HUES64 (cell line): ENCODE data around the gene SSX2IP.
"Not testable (repeated sequence)": the region's sequence is repeated elsewhere in the genome, so short reads cannot be mapped to it uniquely, and the experiment has no call there.

ENCODE experiments used
- H3K27ac ChIP-seq: 2 replicates; pipeline ENCODE4 v1.7.0; 2013; ENCODE audit warnings: low read depth, low read length, inconsistent platforms
- H3K27me3 ChIP-seq: 2 replicates; pipeline ENCODE4 v1.6.1; 2013; ENCODE audit warnings: mild to moderate bottlenecking, low read length; ENCODE audit not compliant: insufficient read depth
- H3K36me3 ChIP-seq: 2 replicates; pipeline ENCODE4 v1.6.1; 2013; ENCODE audit warnings: mild to moderate bottlenecking, low read length; ENCODE audit not compliant: insufficient read depth
- H3K4me1 ChIP-seq: 2 replicates; pipeline ENCODE4 v1.6.1; 2013; ENCODE audit warnings: mild to moderate bottlenecking, low read length, moderate library complexity; ENCODE audit not compliant: insufficient read depth
- H3K4me3 ChIP-seq: 2 replicates; pipeline ENCODE4 v1.5.1; 2013; ENCODE audit warnings: mild to moderate bottlenecking, low read length, moderate library complexity
- H3K9ac ChIP-seq: 2 replicates; pipeline ENCODE4 v1.6.1; 2013; ENCODE audit warnings: mild to moderate bottlenecking, low read depth, low read length
- H3K9me3 ChIP-seq: 2 replicates; pipeline ENCODE4 v1.6.1; 2013; ENCODE audit warnings: low read depth, low read length; ENCODE audit not compliant: insufficient read depth
- WGBS: fragments of 150-250, 120-280 bp; methylation state at CpG from one replicate; pipeline ENCODE4 v1.1.7; 2013; ENCODE audit warnings: missing lambda C conversion rate; 5-methylcytosine and 5-hydroxymethylcytosine counted together

SSX2IP gene

GRCh38 chr1:84674705-84675104 lies 15.6 kb downstream of the SSX2IP start:
- Histone ChIP-seq H3K9me3 (peaks cover 4% of the 10 kb centered on the region; the same call in 1 of the 2 replicates), H3K27me3 (no peaks in the 10 kb centered on the region), H3K4me1 (peaks cover 30% of the 10 kb centered on the region), H3K9ac (no peak overlapping the region), H3K4me3 (no peak overlapping the region), H3K36me3 (peaks cover 3% of the 10 kb centered on the region), H3K27ac (peak overlapping the region; percentile 54; the same call in 1 of the 2 replicates)
- WGBS: 98% methylated on average over 2 of the region's 3 CpGs

- Histone ChIP-seq H3K9ac (no peak overlapping the region), H3K9me3 (peaks cover 4% of the 10 kb centered on the region; the same call in 1 of the 2 replicates), H3K4me3 (no peak overlapping the region), H3K27ac (no peak overlapping the region), H3K36me3 (peaks cover 10% of the 10 kb centered on the region), H3K27me3 (no peaks in the 10 kb centered on the region), H3K4me1 (peaks cover 30% of the 10 kb centered on the region)
- WGBS: 100% methylated on average over 1 of the region's 2 CpGs
These were observed 16.2 kb downstream of the SSX2IP start for GRCh38 chr1:84674021-84674420.

GRCh38 chr1:84672080-84672854 lies 18.0 kb downstream of the SSX2IP start:
- no peak overlapping the region for H3K9ac ChIP-seq
- H3K4me3 ChIP-seq: no peak overlapping the region
- H3K9me3 ChIP-seq: peaks cover 4% of the 10 kb centered on the region; the same call in 1 of the 2 replicates
- H3K4me1 ChIP-seq: peaks cover 30% of the 10 kb centered on the region
- no peak overlapping the region for H3K27ac ChIP-seq
- WGBS: 95% methylated on average over 3 of the region's 3 CpGs
- no peaks in the 10 kb centered on the region for H3K27me3 ChIP-seq
- peaks cover 10% of the 10 kb centered on the region for H3K36me3 ChIP-seq

GRCh38 chr1:84669831-84670230 lies 20.4 kb downstream of the SSX2IP start:
- Histone ChIP-seq H3K36me3 (peaks cover 17% of the 10 kb centered on the region), H3K9ac (no peak overlapping the region), H3K9me3 (peaks cover 4% of the 10 kb centered on the region; the same call in 1 of the 2 replicates), H3K27me3 (no peaks in the 10 kb centered on the region), H3K4me1 (peaks cover 14% of the 10 kb centered on the region), H3K27ac (no peak overlapping the region), H3K4me3 (no peak overlapping the region)
- 100% methylated on average over 1 of the region's 2 CpGs for WGBS

- Histone ChIP-seq H3K27ac (no peak overlapping the region), H3K4me3 (no peak overlapping the region), H3K36me3 (peaks cover 17% of the 10 kb centered on the region), H3K9me3 (no peaks in the 10 kb centered on the region), H3K27me3 (no peaks in the 10 kb centered on the region), H3K9ac (no peak overlapping the region), H3K4me1 (no peaks in the 10 kb centered on the region; the same call in 1 of the 2 replicates)
- WGBS: 97% methylated on average over 1 of the region's 1 CpG
These were observed 22.1 kb downstream of the SSX2IP start for GRCh38 chr1:84668185-84668584.

GRCh38 chr1:84665703-84666317 lies 24.5 kb downstream of the SSX2IP start:
- H3K9me3 ChIP-seq: no peaks in the 10 kb centered on the region
- no peak overlapping the region for H3K27ac ChIP-seq
- WGBS: 89% methylated on average over 2 of the region's 3 CpGs
- no peaks in the 10 kb centered on the region for H3K4me1 ChIP-seq
- no peak overlapping the region for H3K4me3 ChIP-seq
- no peak overlapping the region for H3K9ac ChIP-seq
- H3K36me3 ChIP-seq: peaks cover 38% of the 10 kb centered on the region
- no peaks in the 10 kb centered on the region for H3K27me3 ChIP-seq

- Histone ChIP-seq H3K4me1 (no peaks in the 10 kb centered on the region), H3K4me3 (no peak overlapping the region), H3K36me3 (peaks cover 76% of the 10 kb centered on the region), H3K27me3 (no peaks in the 10 kb centered on the region), H3K9me3 (no peaks in the 10 kb centered on the region), H3K27ac (no peak overlapping the region), H3K9ac (no peak overlapping the region)
- WGBS: 73% methylated on average over 2 of the region's 2 CpGs
These were observed 37.1 kb downstream of the SSX2IP start for GRCh38 chr1:84653130-84653677.

- Histone ChIP-seq H3K9ac (no peak overlapping the region), H3K27ac (no peak overlapping the region), H3K9me3 (no peaks in the 10 kb centered on the region), H3K4me3 (no peak overlapping the region), H3K4me1 (no peaks in the 10 kb centered on the region), H3K36me3 (peaks cover 51% of the 10 kb centered on the region), H3K27me3 (no peaks in the 10 kb centered on the region)
- 97% methylated on average over 2 of the region's 2 CpGs for WGBS
These were observed 45.8 kb downstream of the SSX2IP start for GRCh38 chr1:84644472-84644871.

GRCh38 chr1:84643183-84643582 lies 47.1 kb downstream of the SSX2IP start:
- H3K27ac ChIP-seq: no peak overlapping the region
- 95% methylated on average over 6 of the region's 6 CpGs for WGBS

GRCh38 chr1:84642774-84643173 lies 47.5 kb downstream of the SSX2IP start:
- Histone ChIP-seq H3K27ac (no peak overlapping the region), H3K4me1 (no peaks in the 10 kb centered on the region), H3K27me3 (no peaks in the 10 kb centered on the region), H3K9ac (no peak overlapping the region), H3K4me3 (no peak overlapping the region), H3K9me3 (no peaks in the 10 kb centered on the region), H3K36me3 (peaks cover 35% of the 10 kb centered on the region)

More at GRCh38 chr1:84643183-84643582, 47.1 kb downstream of the SSX2IP start:
- no peaks in the 10 kb centered on the region for H3K9me3 ChIP-seq
- no peak overlapping the region for H3K4me3 ChIP-seq
- H3K27me3 ChIP-seq: no peaks in the 10 kb centered on the region
- H3K36me3 ChIP-seq: peaks cover 39% of the 10 kb centered on the region
- H3K4me1 ChIP-seq: no peaks in the 10 kb centered on the region
- H3K9ac ChIP-seq: no peak overlapping the region

- H3K4me1 ChIP-seq, H3K4me3 ChIP-seq, H3K9ac ChIP-seq, H3K9me3 ChIP-seq, H3K36me3 ChIP-seq, H3K27me3 ChIP-seq, H3K27ac ChIP-seq: not testable (repeated sequence)
- WGBS: 96% methylated on average over 6 of the region's 6 CpGs
These were observed 50.5 kb downstream of the SSX2IP start for GRCh38 chr1:84639731-84640130.
